Activated T-helper 9 cell treated with anti-CD3 and anti-CD28 coated beads, Interleukin-2, amount 50 U/mL, for 16 hours (primary cell): ENCODE measurements around the gene DICER1.
A peak's percentile ranks its signal among the peaks of the same experiment; 100 is the strongest.
"Not testable (repeated sequence)": the region's sequence is repeated elsewhere in the genome, so short reads cannot be mapped to it uniquely, and the experiment has no call there.

Source experiments
- DNase-seq: peaks from one replicate; pipeline ENCODE4 v3.0.0-alpha.2; 2020; ENCODE audit warnings: low read depth

The DICER1 gene

GRCh38 chr14:95157327-95158189, at the start of gene DICER1:
Gene DICER1 (minus strand): TSS chr14:95157529. CDS start chr14:95133458, 24,071 bp downstream.
- peak; percentile 90 for DNase-seq

GRCh38 chr14:95206534-95206933, 49.2 kb upstream of the DICER1 start:
- DNase-seq, result no peak

- no peak for DNase-seq
Measured at GRCh38 chr14:95204705-95205104, 47.4 kb upstream of the DICER1 start.

- DNase-seq, result not testable (repeated sequence)
Measured at GRCh38 chr14:95201745-95202144, 44.4 kb upstream of the DICER1 start.

GRCh38 chr14:95200404-95200803, 43.1 kb upstream of the DICER1 start:
- DNase-seq, result no peak

- no peak for DNase-seq
Measured at GRCh38 chr14:95199298-95199983, 42.1 kb upstream of the DICER1 start.

GRCh38 chr14:95198320-95198719, 41.0 kb upstream of the DICER1 start:
- DNase-seq, result no peak

GRCh38 chr14:95197551-95197950, 40.2 kb upstream of the DICER1 start:
- DNase-seq, result no peak

GRCh38 chr14:95196826-95197545, 39.7 kb upstream of the DICER1 start:
- DNase-seq, result no peak

- DNase-seq, result no peak
Measured at GRCh38 chr14:95196268-95196667, 38.9 kb upstream of the DICER1 start.

GRCh38 chr14:95195031-95195430, 37.7 kb upstream of the DICER1 start:
- DNase-seq, result no peak

- DNase-seq, result no peak
Measured at GRCh38 chr14:95193081-95193480, 35.8 kb upstream of the DICER1 start.

- DNase-seq, result no peak
Measured at GRCh38 chr14:95192311-95192710, 35.0 kb upstream of the DICER1 start.

- no peak for DNase-seq
Measured at GRCh38 chr14:95191445-95192199, 34.3 kb upstream of the DICER1 start.

- DNase-seq, result no peak
Measured at GRCh38 chr14:95190857-95191256, 33.5 kb upstream of the DICER1 start.

GRCh38 chr14:95190346-95190840, 33.1 kb upstream of the DICER1 start:
- no peak for DNase-seq

GRCh38 chr14:95189367-95190132, 32.2 kb upstream of the DICER1 start:
- no peak for DNase-seq

GRCh38 chr14:95188380-95188779, 31.1 kb upstream of the DICER1 start:
- no peak for DNase-seq

- DNase-seq, result no peak
Measured at GRCh38 chr14:95185767-95186392, 28.6 kb upstream of the DICER1 start.

- no peak for DNase-seq
Measured at GRCh38 chr14:95185033-95185766, 27.9 kb upstream of the DICER1 start.
